Liver (tissue), 9 donors: ENCODE results near the gene SS18L1. TPM values are rescaled to one million over a fixed set of nuclear protein-coding genes. Genes with fewer than 3 reads are reported as not detected.

Experiments
- DNase-seq: peaks from one replicate; pipeline ENCODE4 v3.0.0-alpha.2; 2017; ENCODE audit warnings: low spot score
- H3K27ac ChIP-seq, 2 donors: one replicate each; pipeline ENCODE4 v1.7.0; 2013; ENCODE audit warnings: inconsistent platforms in 2 of 2, low read length in 2 of 2, control low read depth in 1 of 2, low read depth in 1 of 2, mild to moderate bottlenecking in 1 of 2
- H3K27me3 ChIP-seq, 4 donors: one replicate each; pipeline versions ENCODE4 v1.6.1 to v1.7.0; 2013; ENCODE audit warnings: low read length in 3 of 4, inconsistent platforms in 1 of 4, mild to moderate bottlenecking in 1 of 4, moderate library complexity in 1 of 4; ENCODE audit not compliant: control insufficient read depth in 4 of 4, insufficient read depth in 4 of 4
- H3K36me3 ChIP-seq, 4 donors: one replicate each; pipeline versions ENCODE4 v1.6.1 to v1.7.0; 2013; ENCODE audit warnings: low read length in 3 of 4, mild to moderate bottlenecking in 3 of 4, low read depth in 1 of 4, moderate library complexity in 1 of 4; ENCODE audit not compliant: control insufficient read depth in 4 of 4, insufficient read depth in 3 of 4
- H3K4me1 ChIP-seq, 4 donors: one replicate each; pipeline versions ENCODE4 v1.6.1 to v1.7.0; 2013; ENCODE audit warnings: low read length in 3 of 4, mild to moderate bottlenecking in 3 of 4, moderate library complexity in 1 of 4; ENCODE audit not compliant: control insufficient read depth in 4 of 4, insufficient read depth in 4 of 4
- H3K4me3 ChIP-seq, 3 donors: one replicate each; pipeline versions ENCODE4 v1.6.1 to v1.7.0; 2013; ENCODE audit warnings: low read length in 3 of 3, control low read depth in 1 of 3, low read depth in 1 of 3, mild to moderate bottlenecking in 1 of 3
- H3K9ac ChIP-seq, 2 donors: one replicate each; pipeline ENCODE4 v1.7.0; 2013; ENCODE audit warnings: low read length in 2 of 2, mild to moderate bottlenecking in 2 of 2, moderate library complexity in 2 of 2, control low read depth in 1 of 2, low read depth in 1 of 2
- H3K9me3 ChIP-seq, 4 donors: one replicate each; pipeline versions ENCODE4 v1.6.1 to v1.7.0; 2013; ENCODE audit warnings: low read length in 3 of 4; ENCODE audit not compliant: control insufficient read depth in 4 of 4
- CTCF ChIP-seq: fragments of 150-350 bp; IDR thresholded peaks from 2 replicates; pipeline ENCODE4 v1.5.1; 2017; ENCODE audit warnings: improper control_type of control experiment, low read depth, low read length; ENCODE audit not compliant: missing input control
- FOXA1 ChIP-seq: IDR thresholded peaks from 2 replicates; pipeline ENCODE4 v1.6.1; 2016; ENCODE audit warnings: antibody characterized with exemption
- FOXA2 ChIP-seq: IDR thresholded peaks from 2 replicates; pipeline ENCODE4 v1.6.1; 2016; ENCODE audit warnings: antibody characterized with exemption
- GABPA ChIP-seq, 2 donors: IDR thresholded peaks in 1 of 2; conservative IDR thresholded peaks in 1 of 2; 2 replicates each; pipeline ENCODE4 v1.6.1; 2016; ENCODE audit warnings: antibody characterized with exemption in 2 of 2, mild to moderate bottlenecking in 1 of 2, moderate library complexity in 1 of 2
- HNF4A ChIP-seq, 2 donors: conservative IDR thresholded peaks; 2 replicates each; pipeline ENCODE4 v1.6.1; 2016; ENCODE audit warnings: antibody characterized with exemption in 2 of 2, mild to moderate bottlenecking in 2 of 2
- JUND ChIP-seq, 2 donors: IDR thresholded peaks; 2 replicates each; pipeline ENCODE4 v1.6.1; 2016; ENCODE audit warnings: antibody characterized with exemption in 2 of 2
- MAX ChIP-seq: IDR thresholded peaks from 2 replicates; pipeline ENCODE4 v1.6.1; 2016; ENCODE audit warnings: antibody characterized with exemption
- NR2F2 ChIP-seq: IDR thresholded peaks from 2 replicates; pipeline ENCODE4 v1.6.1; 2016; ENCODE audit warnings: antibody characterized with exemption
- RAD21 ChIP-seq, 2 donors: IDR thresholded peaks; 2 replicates each; pipeline ENCODE4 v1.6.1; 2016; ENCODE audit warnings: antibody characterized with exemption in 2 of 2, mild to moderate bottlenecking in 2 of 2
- RXRA ChIP-seq, 2 donors: IDR thresholded peaks; 2 replicates each; pipeline ENCODE4 v1.6.1; 2017 to 2018; ENCODE audit warnings: antibody characterized with exemption in 2 of 2, mild to moderate bottlenecking in 1 of 2
- SP1 ChIP-seq: IDR thresholded peaks from 2 replicates; pipeline ENCODE4 v1.6.1; 2018; ENCODE audit warnings: antibody characterized with exemption, mild to moderate bottlenecking
- TAF1 ChIP-seq: conservative IDR thresholded peaks from 2 replicates; pipeline ENCODE4 v1.6.1; 2016; ENCODE audit warnings: antibody characterized with exemption, mild to moderate bottlenecking
- YY1 ChIP-seq: IDR thresholded peaks from 2 replicates; pipeline ENCODE4 v1.6.1; 2016; ENCODE audit warnings: antibody characterized with exemption, mild to moderate bottlenecking
- ZBTB33 ChIP-seq: IDR thresholded peaks from 2 replicates; pipeline ENCODE4 v1.6.1; 2016; ENCODE audit warnings: antibody characterized with exemption
- WGBS: extraction: QIAGEN DNeasy Blood & Tissue Kit; methylation state at CpG from one replicate; pipeline ENCODE4 v1.1.7; 2013; 5-methylcytosine and 5-hydroxymethylcytosine counted together
- polyA plus RNA-seq, 2 donors: library from polyadenylated mRNA; stranded (reverse) in 1 of 2; unstranded in 1 of 2; fragments of 200-250 nt in 1 of 2; fragments of >200 nt in 1 of 2; fragmentation: Nextera tagmentation in 1 of 2; extraction: Ambion mirVana in 1 of 2; gene quantifications; one replicate each; pipeline versions ENCODE4 v1.2.1 to v1.2.3, GENCODE V29; 2013 to 2015
- total RNA-seq, 2 donors: library from RNA; depleted of rRNA; stranded (reverse); fragments of >200 nt; gene quantifications; one replicate each; pipeline ENCODE4 v1.2.3, GENCODE V29; 2014
- TF ChIP-seq, protein P1 (sequence below): IDR thresholded peaks from 2 replicates; pipeline ENCODE4 v1.6.1; 2016; ENCODE audit warnings: antibody characterized with exemption
- donor health status: healthy.
- donor health status: healthy.
- donor health status: healthy.
- donor health status: healthy.
- donor health status: healthy.

Gene SS18L1
- total and polyA plus RNA-seq, 4 donors, result 6.1 to 24.3 (median 16.7) TPM

DNA sequence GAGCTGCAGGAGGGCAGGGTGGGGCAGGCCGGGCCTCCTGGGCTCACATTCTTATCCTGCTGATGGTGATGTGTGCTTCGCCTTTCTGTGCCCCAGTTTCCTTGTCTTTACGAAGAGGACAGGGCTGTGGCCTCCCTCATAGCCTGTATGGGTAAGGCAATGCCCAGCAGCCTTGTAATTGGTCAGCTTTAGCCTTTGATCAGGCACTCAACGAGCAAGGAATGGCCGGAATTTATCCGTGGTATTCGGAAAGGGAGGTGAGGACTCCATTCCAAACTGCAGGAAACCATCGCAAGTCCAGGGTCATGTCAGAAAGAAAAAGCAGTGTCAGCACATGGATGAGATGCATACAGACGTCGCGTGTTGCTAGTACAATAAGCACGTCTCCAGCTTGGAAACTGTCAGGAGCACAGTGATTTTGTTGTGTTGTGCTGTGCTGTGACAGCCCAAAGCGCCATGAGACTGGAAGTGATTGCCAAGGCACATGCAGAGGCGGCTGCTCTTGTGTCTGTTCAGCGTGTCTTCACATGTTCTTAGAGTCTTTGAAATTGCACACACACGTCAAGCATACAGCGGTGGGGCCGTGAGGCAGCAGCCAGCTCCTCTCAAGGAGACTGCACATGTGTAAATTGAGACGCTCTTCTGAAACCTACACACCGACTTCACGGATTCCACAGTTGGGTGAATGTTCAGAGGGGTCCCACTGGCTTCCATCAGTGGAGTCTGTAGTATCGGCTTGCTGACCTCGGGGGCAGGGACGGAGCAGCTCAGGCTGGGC lies 6.2 kb downstream of the SS18L1 start:
- no peak overlapping the region for H3K4me3 ChIP-seq
- no peak for DNase-seq
- H3K9me3 ChIP-seq, result no peaks in the 10 kb centered on the region
- no peak overlapping the region for H3K9ac ChIP-seq
- 68% methylated on average over 24 of the region's 24 CpGs for WGBS
- TF ChIP-seq GABPA (IDR thresholded peaks at IDR 0.05 in 1 of 2, conservative IDR thresholded peaks at IDR 0.05 in 1 of 2), result no peak
- peaks cover 0 to 5% (median 1%) of the 10 kb centered on the region in 4 donors for H3K36me3 ChIP-seq
- H3K4me1 ChIP-seq, result peaks cover 20 to 71% (median 62%) of the 10 kb centered on the region in 4 donors
- H3K27ac ChIP-seq, result no peak overlapping the region
- H3K27me3 ChIP-seq, result no peaks in the 10 kb centered on the region

DNA sequence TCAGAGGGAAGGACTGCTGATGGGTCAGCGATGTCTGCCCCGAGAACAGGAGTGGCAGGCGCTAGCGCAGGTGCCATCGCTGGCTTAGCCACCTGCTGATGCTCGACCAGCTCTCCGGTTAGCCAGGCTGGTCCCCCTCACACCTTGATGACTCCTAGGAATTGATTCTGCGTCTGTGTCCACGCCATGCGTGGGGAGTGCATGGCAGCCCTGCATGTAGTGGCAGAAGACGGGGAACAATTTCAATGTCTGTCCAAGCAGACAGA lies 6.7 kb downstream of the SS18L1 start:
- Histone ChIP-seq H3K9ac (no peak overlapping the region), H3K4me1 (peaks cover 17 to 71% (median 62%) of the 10 kb centered on the region in 4 donors), H3K4me3 (no peak overlapping the region), H3K27ac (no peak overlapping the region), H3K27me3 (no peaks in the 10 kb centered on the region), H3K9me3 (no peaks in the 10 kb centered on the region), H3K36me3 (peaks cover 0 to 5% (median 1%) of the 10 kb centered on the region in 4 donors)
- no peak for DNase-seq
- WGBS, result 93% methylated on average over 11 of the region's 11 CpGs
- TF ChIP-seq FOXA1 (no peak), RXRA (IDR thresholded peaks at IDR 0.05) (no peak), YY1 (no peak), MAX (no peak), JUND (IDR thresholded peaks at IDR 0.05) (no peak)

- WGBS, result 92% methylated on average over 11 of the region's 11 CpGs
- Histone ChIP-seq H3K27me3 (no peaks in the 10 kb centered on the region), H3K4me3 (no peak overlapping the region), H3K9ac (peak overlapping the region in 1 of 2 donors; percentile 6), H3K9me3 (no peaks in the 10 kb centered on the region), H3K4me1 (peaks cover 17 to 71% (median 61%) of the 10 kb centered on the region in 4 donors), H3K27ac (no peak overlapping the region), H3K36me3 (peaks cover 0 to 5% (median 1%) of the 10 kb centered on the region in 4 donors)
- DNase-seq, result no peak
- no peak for TF ChIP-seq FOXA2
- no peak for TF ChIP-seq YY1
Measured at GRCh38 chr20:62151225-62151624, 7.7 kb downstream of the SS18L1 start.

DNA sequence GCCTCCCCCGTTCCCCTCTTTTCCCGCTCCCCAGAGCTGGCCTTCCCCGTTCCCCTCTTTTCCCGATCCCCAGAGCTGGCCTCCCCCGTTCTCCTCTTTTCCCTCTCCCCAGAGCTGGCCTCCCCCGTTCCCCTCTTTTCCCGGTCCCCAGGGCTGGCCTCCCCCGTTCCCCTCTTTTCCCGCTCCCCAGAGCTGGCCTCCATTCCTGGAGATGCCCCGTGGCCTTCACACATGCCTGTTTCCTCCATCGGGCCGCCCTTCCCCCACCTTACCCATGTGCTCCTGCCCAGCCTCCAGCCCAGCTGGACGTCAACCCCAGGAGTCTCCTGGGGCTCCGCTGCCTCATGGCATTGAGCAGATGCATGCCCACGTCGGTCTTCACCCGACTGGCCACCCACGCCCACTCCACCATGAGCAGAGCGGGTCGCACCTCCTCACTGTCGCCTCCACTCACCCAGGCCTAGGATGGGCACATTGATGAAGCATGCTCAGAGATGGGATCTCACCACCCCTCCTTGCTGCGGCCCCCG lies 8.3 kb downstream of the SS18L1 start:
- 90% methylated on average over 23 of the region's 23 CpGs for WGBS
- TF ChIP-seq HNF4A (conservative IDR thresholded peaks at IDR 0.05) (no peak), YY1 (no peak), TAF1 (no peak), SP1 (no peak), FOXA1 (no peak), RAD21 (IDR thresholded peaks at IDR 0.05) (no peak), ZBTB33 (no peak), JUND (IDR thresholded peaks at IDR 0.05) (no peak), NR2F2 (no peak), GABPA (IDR thresholded peaks at IDR 0.05 in 1 of 2, conservative IDR thresholded peaks at IDR 0.05 in 1 of 2) (no peak), CTCF (no peak)
- TF ChIP-seq, protein P1, sequence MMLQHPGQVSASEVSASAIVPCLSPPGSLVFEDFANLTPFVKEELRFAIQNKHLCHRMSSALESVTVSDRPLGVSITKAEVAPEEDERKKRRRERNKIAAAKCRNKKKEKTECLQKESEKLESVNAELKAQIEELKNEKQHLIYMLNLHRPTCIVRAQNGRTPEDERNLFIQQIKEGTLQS, result no peak
- H3K4me1 ChIP-seq, result peaks cover 15 to 72% (median 63%) of the 10 kb centered on the region in 4 donors
- H3K27me3 ChIP-seq, result no peaks in the 10 kb centered on the region
- H3K9ac ChIP-seq, result no peak overlapping the region
- H3K4me3 ChIP-seq, result no peak overlapping the region
- peaks cover 0 to 5% (median 1%) of the 10 kb centered on the region in 4 donors for H3K36me3 ChIP-seq
- DNase-seq, result no peak
- H3K27ac ChIP-seq, result no peak overlapping the region
- H3K9me3 ChIP-seq, result no peaks in the 10 kb centered on the region
